Fibroblast of peridontal ligament (primary cell): ENCODE measurements around the gene FAM25C.
"Not testable (repeated sequence)": the region's sequence is repeated elsewhere in the genome, so short reads cannot be mapped to it uniquely, and the experiment has no call there.

Experiments used
- DNase-seq: peaks from one replicate; pipeline ENCODE4 v3.0.0-alpha.2; 2010; ENCODE audit errors: extremely low read depth

Gene FAM25C

DNA sequence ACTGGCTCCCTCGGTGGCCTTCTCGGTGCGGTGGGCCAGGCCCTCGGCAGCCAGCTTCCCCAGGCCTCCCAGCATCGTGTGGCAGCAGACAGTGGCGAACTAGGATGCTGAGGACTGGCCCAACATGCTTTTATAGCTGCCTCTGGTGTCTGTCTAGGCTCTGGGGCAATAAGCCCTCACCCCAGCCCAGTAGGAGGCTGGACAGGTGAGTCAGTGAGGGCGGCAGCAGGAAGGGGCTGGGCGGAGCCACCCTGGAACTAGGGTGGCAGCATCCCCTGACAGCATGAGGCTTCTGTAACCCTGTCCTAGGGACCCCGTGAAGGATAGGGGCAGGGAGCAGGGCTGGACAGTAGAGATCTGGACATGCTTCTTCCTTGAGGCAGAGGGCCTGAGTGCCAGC is at the start of gene FAM25C:
Gene FAM25C (minus strand): TSS at position 101 of the 400 bp plus-strand sequence. CDS start 26 bp downstream, at position 75.
- not testable (repeated sequence) for DNase-seq

DNA sequence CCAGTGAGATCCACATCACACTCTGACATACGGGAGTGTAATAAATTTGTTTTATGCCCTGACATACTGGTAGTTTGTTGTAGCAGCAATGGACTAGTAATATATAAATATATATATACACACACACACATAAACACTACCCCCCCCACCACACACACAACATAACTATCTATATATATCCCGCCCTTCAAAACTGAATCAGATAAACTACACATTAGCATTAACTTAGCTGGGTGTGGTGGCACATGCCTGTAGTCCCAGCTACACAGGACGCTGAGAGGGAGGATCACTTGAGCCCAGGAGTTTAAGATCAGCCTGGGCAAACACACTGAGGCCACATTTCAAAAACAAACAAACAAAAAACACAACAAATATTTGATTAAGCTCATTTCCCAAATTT is 45.0 kb upstream of the FAM25C start:
- DNase-seq: not testable (repeated sequence)

DNA sequence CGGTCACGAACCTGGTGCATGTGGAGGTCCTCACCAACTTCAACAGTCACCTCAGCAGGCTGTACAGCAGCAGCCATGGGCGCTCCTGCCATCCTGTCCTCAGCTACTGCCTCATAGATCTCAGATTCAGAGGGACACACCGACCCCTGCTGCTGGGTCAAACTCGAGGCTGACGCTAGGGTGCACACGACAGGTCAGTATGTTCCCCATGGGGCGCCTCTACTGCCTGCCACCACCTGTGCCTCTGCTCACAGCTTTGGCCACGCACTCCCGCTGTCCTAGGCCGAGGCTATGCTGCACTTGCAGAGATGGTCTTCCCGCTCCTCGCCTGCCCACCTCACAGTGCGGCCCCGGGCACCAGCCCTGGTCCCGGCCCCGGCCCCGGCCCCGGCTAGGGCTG is 31.8 kb upstream of the FAM25C start:
- DNase-seq: not testable (repeated sequence)

GRCh38 chr10:48002306-48002705 is 2.7 kb upstream of the FAM25C start:
- not testable (repeated sequence) for DNase-seq

- DNase-seq: not testable (repeated sequence)
Observed at GRCh38 chr10:47994045-47994444, 5.5 kb downstream of the FAM25C start.

DNA sequence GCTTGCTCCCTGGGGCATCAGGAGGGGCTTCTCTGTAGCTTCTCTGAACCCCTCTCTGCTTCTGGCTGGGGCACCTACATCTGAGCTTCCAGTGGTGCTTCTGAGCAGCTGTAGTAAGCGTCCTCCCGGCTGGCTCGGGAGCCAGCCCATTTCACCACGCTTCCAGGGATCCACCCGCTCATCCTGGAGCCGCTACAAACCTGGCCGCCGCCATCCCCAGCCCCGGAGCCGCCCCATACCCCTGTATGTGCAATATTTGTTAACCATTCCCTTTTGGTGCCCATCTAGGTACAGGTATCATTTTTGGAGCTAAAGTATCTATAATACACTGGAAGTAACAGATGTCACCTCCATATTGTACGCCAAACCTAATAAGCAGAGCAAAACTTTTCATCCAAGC is 7.0 kb downstream of the FAM25C start:
- not testable (repeated sequence) for DNase-seq

DNA sequence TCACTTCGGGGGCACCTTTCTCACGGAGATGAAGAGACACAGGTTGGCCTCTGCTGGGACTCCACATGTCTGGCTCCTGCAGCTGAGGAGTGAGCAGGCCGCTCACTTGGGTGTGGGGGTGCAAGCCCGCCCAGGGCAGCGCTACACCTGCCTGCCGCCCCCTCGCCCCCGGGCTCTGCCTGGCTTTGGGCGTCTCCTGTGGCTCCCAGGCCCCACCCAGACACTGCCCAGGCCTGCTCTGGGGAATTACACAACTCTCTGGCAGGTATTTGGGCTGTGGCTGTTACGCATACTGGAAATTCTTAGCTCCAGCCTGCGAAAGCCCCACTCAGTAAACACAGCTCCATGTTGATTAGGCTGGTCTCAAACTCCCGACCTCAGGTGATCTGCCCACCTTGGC is 7.9 kb downstream of the FAM25C start:
- not testable (repeated sequence) for DNase-seq

DNA sequence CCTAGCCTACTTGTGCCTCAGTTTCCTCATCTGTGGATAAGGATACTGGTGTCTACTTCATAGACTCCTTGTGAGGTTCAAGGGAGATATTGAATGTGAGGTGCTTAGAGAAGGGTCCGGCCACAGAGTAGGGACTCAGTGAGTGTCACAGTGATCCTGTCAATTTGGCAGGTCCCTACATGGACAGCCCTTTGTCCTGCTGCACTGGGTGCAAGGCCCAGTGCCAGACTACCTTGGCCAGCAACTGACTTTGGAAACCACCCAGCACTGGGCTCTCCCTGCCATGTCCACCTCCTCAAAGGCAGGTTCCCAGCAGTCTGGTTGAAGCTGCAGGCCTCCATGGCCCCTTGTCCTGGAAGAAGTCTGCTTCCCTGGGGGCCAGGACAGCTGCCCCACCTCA is 9.5 kb downstream of the FAM25C start:
- DNase-seq: not testable (repeated sequence)

GRCh38 chr10:47989542-47989950 is 10.0 kb downstream of the FAM25C start:
- DNase-seq: not testable (repeated sequence)

DNA sequence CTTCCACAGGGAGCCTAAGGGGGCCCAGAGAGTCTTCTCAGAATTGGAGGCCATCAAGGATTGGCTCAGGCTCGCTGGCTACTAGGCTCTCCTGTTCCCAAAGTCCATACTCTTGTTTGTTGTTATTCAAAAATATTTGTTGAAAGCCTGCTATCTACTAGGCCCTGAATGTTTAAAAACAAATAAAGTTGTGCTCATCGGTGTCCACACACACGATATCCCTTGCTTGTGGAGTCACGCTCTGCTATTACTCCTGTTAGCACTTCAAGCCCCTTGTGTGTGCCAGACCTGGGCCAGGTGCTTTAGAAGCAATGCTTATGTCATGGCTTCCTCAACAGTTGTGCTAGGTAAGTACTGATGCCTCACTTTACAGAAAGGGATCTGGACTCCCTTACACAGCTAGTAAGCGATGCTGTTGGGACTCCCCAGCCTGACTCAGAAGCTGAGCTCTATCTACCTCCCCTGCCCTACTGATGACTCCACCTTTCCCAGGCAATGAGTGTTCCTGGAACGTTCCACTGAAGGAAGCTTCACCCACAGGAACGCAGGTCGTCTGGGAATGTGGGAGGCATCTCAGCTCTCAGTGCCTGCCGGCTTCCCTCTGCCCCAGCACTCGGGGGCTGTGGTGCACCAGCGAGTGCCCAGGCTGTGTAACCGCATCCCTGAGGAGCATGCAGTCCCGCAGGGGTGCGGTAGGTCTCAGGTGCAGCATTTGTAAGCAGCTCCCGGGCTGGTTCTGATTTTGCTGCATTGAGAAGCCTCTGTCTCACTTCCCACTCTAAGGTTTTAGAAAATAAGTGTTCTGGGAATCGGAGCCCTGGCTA is 10.7 kb downstream of the FAM25C start:
- not testable (repeated sequence) for DNase-seq

DNA sequence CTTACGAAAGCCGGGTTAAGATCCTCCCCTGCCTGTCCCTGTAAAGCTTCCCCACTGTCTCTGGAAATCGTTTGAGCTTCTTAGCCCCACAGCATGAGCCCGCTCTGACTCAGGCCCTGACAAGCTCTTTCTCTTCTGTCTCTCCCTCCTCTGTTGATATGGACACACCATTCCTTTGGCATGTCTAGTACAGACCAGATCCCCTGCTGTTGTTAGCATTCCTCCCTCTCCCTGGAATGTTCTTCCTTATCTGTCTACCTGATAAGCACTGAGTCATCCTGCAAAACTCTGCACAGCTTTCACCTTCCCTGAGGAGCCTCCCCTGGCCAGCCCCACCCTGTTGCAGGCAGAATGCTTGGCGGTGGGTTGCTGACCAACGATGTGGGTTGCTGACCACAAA is 11.6 kb downstream of the FAM25C start:
- DNase-seq: not testable (repeated sequence)

GRCh38 chr10:47986413-47987230 is 13.0 kb downstream of the FAM25C start:
- DNase-seq: not testable (repeated sequence)

GRCh38 chr10:47975409-47975808 is 24.2 kb downstream of the FAM25C start:
- DNase-seq: not testable (repeated sequence)

- not testable (repeated sequence) for DNase-seq
Observed at GRCh38 chr10:47973131-47973530, 26.5 kb downstream of the FAM25C start.

GRCh38 chr10:47972077-47972476 is 27.5 kb downstream of the FAM25C start:
- not testable (repeated sequence) for DNase-seq

- not testable (repeated sequence) for DNase-seq
Observed at GRCh38 chr10:47971598-47971997, 28.0 kb downstream of the FAM25C start.

DNA sequence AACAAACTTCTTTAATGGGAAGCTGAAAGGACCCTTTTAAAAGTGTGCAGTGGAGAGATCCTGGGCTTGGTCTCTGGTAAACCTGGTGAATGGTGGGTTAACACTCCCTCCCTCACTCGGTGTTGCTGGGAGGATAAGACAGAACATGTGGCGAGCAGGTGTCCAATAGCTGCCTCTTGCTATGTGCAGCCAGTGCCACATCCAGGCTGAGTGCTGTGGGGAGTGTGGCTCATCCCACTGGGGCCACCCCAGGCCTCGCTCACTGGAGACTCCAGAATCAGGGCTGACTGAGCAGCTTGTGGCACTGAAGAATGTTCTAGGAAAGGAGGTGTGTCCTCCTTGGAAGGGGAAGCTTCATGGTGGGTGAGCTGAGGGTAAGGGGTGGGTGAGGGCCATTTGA is 29.5 kb downstream of the FAM25C start:
- DNase-seq: not testable (repeated sequence)

DNA sequence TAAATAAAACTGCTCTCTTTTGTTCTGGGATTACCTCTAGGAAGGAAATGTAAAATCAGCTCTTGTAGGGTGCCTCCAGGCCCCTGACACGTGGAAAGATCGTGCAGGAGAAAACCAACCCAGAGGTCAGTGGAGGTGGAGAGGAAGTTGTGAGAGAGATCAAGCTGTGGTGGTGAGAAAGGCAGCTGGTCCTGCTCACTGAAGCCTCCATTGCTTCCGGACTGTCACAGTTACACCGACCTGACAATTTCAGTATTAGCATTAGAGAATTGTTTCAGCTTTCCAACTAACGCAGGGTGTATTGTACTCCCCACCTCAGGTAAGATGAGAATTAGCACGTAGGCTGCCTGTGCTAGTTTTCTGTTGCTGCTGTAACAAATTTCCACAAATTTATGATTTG is 30.6 kb downstream of the FAM25C start:
- not testable (repeated sequence) for DNase-seq

- not testable (repeated sequence) for DNase-seq
Observed at GRCh38 chr10:47964280-47965063, 35.1 kb downstream of the FAM25C start.

DNA sequence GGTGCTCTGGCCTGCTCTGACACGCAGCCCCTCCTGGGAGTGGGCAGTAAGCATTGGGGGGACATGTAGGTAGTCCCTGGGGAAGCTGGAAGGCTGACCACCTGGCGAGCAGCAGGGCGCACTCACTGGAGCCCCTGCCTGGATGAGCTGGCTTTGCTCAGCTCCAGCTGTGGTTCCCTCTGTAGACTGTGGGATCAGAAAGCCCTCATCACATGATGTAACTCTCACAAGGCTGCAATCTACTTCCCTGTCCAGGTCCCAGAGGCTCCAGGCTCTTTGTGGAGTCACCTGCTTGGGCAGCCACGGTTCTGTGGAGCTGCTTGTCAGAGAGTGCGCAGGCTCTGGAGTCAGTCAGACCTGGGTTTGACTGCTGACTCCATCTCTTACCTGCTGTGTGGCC is 36.8 kb downstream of the FAM25C start:
- not testable (repeated sequence) for DNase-seq

DNA sequence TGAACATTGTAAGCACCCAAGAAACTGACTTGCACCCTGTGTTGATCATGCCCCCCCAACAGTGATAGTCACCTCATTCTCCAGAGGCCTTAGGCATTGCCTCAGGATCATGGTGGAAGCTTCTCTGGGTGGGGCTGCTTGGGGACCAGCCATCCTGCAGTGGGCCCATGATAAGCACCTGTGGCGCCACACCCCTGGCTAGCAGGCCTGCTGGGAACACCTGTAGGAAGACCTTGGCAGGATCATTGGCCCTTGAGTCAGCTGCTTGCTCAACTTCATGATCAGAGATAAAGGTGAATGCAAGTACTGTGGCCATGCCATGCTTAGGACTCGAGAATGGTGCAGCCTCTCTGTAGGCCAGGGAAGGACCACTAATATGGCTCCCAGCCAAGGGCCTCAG is 38.9 kb downstream of the FAM25C start:
- not testable (repeated sequence) for DNase-seq

- not testable (repeated sequence) for DNase-seq
Observed at GRCh38 chr10:47959677-47960076, 39.9 kb downstream of the FAM25C start.
